ENCODE data around the gene SGK2.
"Not testable (repeated sequence)": the region's sequence is repeated elsewhere in the genome, so short reads cannot be mapped to it uniquely, and the experiment has no call there.

The SGK2 gene

DNA sequence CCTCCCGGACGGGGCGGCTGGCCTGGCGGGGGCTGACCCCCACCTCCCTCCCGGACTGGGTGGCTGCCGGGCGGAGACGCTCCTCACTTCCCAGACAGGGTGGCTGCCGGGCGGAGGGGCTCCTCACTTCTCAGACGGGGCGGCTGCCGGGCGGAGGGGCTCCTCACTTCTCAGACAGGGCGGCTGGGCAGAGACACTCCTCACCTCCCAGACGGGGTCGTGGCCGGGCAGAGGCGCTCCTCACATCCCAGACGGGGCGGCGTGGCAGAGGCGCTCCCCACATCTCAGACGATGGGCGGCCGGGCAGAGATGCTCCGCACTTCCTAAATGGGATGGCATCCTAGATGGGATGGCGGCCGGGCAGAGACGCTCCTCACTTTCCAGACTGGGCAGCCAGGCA is 48.5 kb downstream of the SGK2 start:
- not testable (repeated sequence) for H3K79me2 ChIP-seq (ENCODE audit: control insufficient read depth, insufficient read depth, low read length, unreplicated experiment); H3K4me3 ChIP-seq (ENCODE audit: low read depth, low read length); H3K4me1 ChIP-seq (ENCODE audit: control insufficient read depth, insufficient read depth, low read length, unreplicated experiment); H3K27ac ChIP-seq (ENCODE audit: low read depth, low read length); H2AFZ ChIP-seq (ENCODE audit: low read length, unreplicated experiment); H3K36me3 ChIP-seq (ENCODE audit: insufficient read depth, low read length); H3K27me3 ChIP-seq (ENCODE audit: insufficient read depth, low read length)

DNA sequence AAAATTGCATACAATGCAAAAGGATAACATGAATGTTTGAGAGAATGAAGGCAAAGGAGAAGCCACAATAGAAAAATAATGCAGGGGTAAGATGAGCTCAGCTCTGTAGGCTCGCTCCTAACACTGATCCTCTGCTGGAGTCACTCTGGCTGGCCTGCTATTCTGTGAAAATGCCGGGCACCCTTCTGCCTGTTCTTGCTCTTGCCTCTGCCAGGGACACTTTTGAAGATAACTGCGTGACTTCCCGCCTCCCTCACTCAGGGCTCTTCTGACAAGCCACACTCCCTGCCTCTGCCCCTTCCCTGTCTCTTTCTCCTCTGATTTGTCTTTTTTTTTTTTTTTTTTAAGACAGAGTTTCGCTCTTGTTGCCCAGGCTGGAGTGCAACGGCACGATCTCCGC is 72.8 kb downstream of the SGK2 start:
- Histone ChIP-seq H3K4me3 (ENCODE audit: low read depth, low read length) (no peak overlapping the region), H3K27me3 (ENCODE audit: insufficient read depth, low read length) (no peaks in the 10 kb centered on the region), H2AFZ (ENCODE audit: low read length, unreplicated experiment) (no peak overlapping the region), H3K36me3 (ENCODE audit: insufficient read depth, low read length) (peaks cover 3% of the 10 kb centered on the region; the same call in 1 of the 2 replicates), H3K27ac (ENCODE audit: low read depth, low read length) (no peak overlapping the region), H3K4me1 (ENCODE audit: control insufficient read depth, insufficient read depth, low read length, unreplicated experiment) (no peaks in the 10 kb centered on the region), H3K79me2 (ENCODE audit: control insufficient read depth, insufficient read depth, low read length, unreplicated experiment) (no peaks in the 10 kb centered on the region)
